ENCODE data around the gene CCRL2. TPM values are rescaled to one million over a fixed set of nuclear protein-coding genes. Genes with fewer than 3 reads are reported as not detected.

Gene CCRL2
- total and polyA plus RNA-seq, 8 donors: 0.76 to 5.2 (median 2.0) TPM; not detected in 3

DNA sequence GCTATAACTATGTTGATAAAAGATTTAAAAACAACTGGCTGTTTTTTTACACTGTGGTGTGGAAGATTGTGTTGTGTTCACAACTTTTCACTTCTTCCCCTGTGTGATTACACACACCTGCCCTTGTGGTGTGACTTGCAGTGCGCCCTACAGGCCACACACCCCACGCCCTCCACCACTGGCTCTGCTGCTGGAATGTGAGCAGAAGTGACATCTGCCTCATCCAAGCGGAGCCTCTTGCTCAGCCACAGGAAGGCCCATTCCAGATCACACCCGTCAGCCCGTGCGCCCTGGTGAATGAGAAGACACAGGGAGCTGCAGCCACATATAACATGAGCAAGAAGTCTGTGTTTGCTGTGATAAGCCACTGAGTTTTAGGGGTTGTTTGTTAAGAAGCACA lies 46.2 kb upstream of the CCRL2 start:
- no peak for TF ChIP-seq POLR2A (IDR thresholded peaks at IDR 0.05)
- TF ChIP-seq EP300 (IDR thresholded peaks at IDR 0.05): no peak
- TF ChIP-seq, protein P1, sequence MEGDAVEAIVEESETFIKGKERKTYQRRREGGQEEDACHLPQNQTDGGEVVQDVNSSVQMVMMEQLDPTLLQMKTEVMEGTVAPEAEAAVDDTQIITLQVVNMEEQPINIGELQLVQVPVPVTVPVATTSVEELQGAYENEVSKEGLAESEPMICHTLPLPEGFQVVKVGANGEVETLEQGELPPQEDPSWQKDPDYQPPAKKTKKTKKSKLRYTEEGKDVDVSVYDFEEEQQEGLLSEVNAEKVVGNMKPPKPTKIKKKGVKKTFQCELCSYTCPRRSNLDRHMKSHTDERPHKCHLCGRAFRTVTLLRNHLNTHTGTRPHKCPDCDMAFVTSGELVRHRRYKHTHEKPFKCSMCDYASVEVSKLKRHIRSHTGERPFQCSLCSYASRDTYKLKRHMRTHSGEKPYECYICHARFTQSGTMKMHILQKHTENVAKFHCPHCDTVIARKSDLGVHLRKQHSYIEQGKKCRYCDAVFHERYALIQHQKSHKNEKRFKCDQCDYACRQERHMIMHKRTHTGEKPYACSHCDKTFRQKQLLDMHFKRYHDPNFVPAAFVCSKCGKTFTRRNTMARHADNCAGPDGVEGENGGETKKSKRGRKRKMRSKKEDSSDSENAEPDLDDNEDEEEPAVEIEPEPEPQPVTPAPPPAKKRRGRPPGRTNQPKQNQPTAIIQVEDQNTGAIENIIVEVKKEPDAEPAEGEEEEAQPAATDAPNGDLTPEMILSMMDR (IDR thresholded peaks at IDR 0.05): no peak
- TF ChIP-seq POLR2AphosphoS5 (IDR thresholded peaks at IDR 0.05): no peak
- WGBS, 5 donors: 65 to 77% (median 73%) methylated on average over 6 of the region's 6 CpGs
- Histone ChIP-seq H3K27ac (peak overlapping the region in 1 of 5 donors; percentile 47), H3K4me3 (no peak overlapping the region), H3K27me3 (peaks cover 0 to 5% (median 0%) of the 10 kb centered on the region in 3 donors), H3K9me3 (no peaks in the 10 kb centered on the region), H3K36me3 (no peaks in the 10 kb centered on the region), H3K4me1 (peaks cover 0 to 13% (median 0%) of the 10 kb centered on the region in 4 donors)
- intact Hi-C loops (cut with DNase I; ENCODE audit: low total_unique reads): no loop called here
- no peak for DNase-seq

DNA sequence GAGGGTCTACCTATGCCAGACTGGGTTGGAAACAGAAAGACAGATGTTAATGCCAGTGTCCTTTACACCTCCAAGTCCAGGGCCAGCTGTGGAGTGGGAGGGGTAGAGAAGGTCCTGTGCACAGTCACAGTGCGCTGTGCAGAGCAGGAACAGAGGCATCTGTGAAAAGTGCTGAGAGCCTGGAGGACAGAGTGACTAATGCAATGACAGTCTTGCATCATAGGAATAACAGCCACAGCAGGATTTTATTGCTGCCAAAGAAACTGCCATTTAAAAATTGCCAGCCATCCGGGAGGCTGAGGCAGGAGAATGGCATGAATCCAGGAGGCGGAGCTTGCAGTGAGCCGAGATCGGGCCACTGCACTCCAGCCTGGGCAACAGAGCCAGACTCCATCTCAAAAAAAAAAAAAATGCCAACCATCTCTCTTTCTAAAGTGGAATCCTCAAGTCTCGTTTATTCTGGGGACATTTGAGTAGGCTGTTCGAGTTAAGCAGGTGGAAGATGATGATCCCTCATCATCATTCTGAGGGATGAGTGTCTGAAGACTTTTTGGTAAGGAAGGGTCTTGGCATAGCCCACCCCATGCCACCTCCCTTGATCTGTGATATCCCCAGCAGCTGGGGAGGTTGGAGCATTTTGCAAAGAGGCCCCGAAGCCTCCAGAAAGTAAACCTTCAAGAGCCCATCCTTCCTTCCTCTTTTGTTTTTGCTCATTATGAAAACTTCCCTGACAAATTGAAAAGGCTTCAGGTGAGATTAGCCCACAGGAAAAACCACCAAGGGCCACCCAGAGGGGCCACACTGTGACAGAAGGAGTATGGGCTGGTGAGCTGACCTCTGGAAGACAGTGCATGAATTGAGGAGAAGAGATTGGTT lies 45.4 kb upstream of the CCRL2 start:
- Histone ChIP-seq H3K27ac (peak overlapping the region in 2 of 5 donors; percentile 22 to 47), H3K27me3 (no peaks in the 10 kb centered on the region), H3K9me3 (no peaks in the 10 kb centered on the region), H3K4me1 (peaks cover 0 to 13% (median 0%) of the 10 kb centered on the region in 4 donors), H3K36me3 (no peaks in the 10 kb centered on the region), H3K4me3 (no peak overlapping the region)
- intact Hi-C loops (cut with DNase I; ENCODE audit: low total_unique reads): no loop called here
- TF ChIP-seq POLR2AphosphoS5 (IDR thresholded peaks at IDR 0.05) (no peak), EP300 (IDR thresholded peaks at IDR 0.05) (no peak), POLR2A (IDR thresholded peaks at IDR 0.05) (no peak)
- TF ChIP-seq, protein P1 (IDR thresholded peaks at IDR 0.05): no peak
- DNase-seq: no peak
- 51 to 78% (median 74%) methylated on average over 8 of the region's 8 CpGs for WGBS, 5 donors

DNA sequence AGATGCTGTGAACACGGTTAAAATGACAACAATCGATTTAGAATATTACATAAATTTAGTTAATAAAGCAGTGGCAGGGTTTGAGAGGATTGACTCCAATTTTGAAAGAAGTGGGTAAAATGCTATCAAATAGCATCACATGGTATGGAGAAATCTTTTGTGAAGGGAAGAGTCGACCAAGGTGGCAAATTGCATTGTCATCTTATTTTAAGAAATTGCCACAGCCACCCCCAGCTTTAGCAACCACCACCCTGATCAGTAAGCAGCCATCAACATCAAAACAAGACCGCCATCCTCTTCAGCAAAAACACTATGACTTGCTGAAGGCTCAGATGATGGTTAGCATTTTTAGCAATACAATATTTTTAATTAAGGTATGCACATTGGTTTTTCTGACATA lies 42.0 kb upstream of the CCRL2 start:
- Histone ChIP-seq H3K27me3 (no peaks in the 10 kb centered on the region), H3K36me3 (no peaks in the 10 kb centered on the region), H3K27ac (no peak overlapping the region), H3K9me3 (no peaks in the 10 kb centered on the region), H3K4me3 (no peak overlapping the region), H3K4me1 (peaks cover 0 to 13% (median 0%) of the 10 kb centered on the region in 4 donors)
- DNase-seq: no peak
- intact Hi-C loops (cut with DNase I; ENCODE audit: low total_unique reads): no loop called here
- WGBS, 5 donors: 78 to 87% (median 86%) methylated on average over 4 of the region's 4 CpGs
- TF ChIP-seq, protein P1 (IDR thresholded peaks at IDR 0.05): no peak
- TF ChIP-seq POLR2A (IDR thresholded peaks at IDR 0.05): no peak
- no peak for TF ChIP-seq POLR2AphosphoS5 (IDR thresholded peaks at IDR 0.05)

DNA sequence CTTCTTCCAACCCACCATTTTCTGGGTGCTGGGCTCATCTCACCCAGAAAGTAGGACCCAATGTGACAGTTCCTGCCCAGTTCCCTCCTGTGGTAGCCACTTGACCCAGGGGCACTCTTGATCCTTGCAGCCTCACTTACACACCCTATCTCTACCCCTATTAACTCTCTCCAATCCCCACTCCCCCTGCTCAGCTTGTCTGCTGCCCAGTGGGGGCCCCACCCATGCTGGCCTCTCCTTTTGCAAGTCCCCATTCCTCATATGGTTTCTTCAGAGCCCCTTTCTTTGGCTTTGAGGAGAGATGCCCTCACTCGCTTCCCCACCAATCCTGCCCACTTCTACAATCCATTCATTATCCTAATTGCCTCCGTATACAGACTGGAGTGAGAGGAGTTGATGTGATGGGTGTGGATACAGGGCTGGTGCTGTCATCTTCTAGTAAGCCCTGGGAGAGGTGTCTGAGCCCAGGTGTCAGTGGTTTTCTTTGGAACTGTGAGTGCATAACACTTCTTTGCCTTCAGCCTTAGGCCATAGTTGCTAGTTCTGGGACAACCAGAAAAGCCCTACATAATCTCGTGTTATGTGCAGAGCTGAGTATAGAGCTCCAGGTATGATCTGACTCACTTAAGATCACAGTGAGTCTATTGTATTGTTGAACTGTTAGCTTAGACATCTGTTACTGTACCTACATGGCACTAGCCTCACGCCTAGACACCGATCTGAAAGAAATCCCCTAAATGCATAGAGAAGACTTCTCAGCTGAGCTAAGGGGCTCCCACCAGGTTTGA lies 41.1 kb upstream of the CCRL2 start:
- no peaks in the 10 kb centered on the region for H3K36me3 ChIP-seq
- H3K4me1 ChIP-seq: peaks cover 0 to 13% (median 0%) of the 10 kb centered on the region in 4 donors
- intact Hi-C loops (cut with DNase I; ENCODE audit: low total_unique reads): no loop called here
- DNase-seq: no peak
- H3K4me3 ChIP-seq: no peak overlapping the region
- H3K27me3 ChIP-seq: no peaks in the 10 kb centered on the region
- 87 to 98% (median 91%) methylated on average over 5 of the region's 5 CpGs for WGBS, 5 donors
- TF ChIP-seq, protein P1 (IDR thresholded peaks at IDR 0.05): no peak
- TF ChIP-seq EP300 (IDR thresholded peaks at IDR 0.05): no peak
- TF ChIP-seq POLR2AphosphoS5 (IDR thresholded peaks at IDR 0.05): no peak
- no peak for TF ChIP-seq POLR2A (IDR thresholded peaks at IDR 0.05)
- no peaks in the 10 kb centered on the region for H3K9me3 ChIP-seq
- no peak overlapping the region for H3K27ac ChIP-seq
